ENCODE results near the gene RAB41. TPM values are rescaled to one million over a fixed set of nuclear protein-coding genes. Genes with fewer than 3 reads are reported as not detected.
A peak's percentile ranks its signal among the peaks of the same experiment; 100 is the strongest.
"Not testable (repeated sequence)": the region's sequence is repeated elsewhere in the genome, so short reads cannot be mapped to it uniquely, and the experiment has no call there.

The RAB41 gene
- total RNA-seq, 1 donor from 2014 or later, result not detected

DNA sequence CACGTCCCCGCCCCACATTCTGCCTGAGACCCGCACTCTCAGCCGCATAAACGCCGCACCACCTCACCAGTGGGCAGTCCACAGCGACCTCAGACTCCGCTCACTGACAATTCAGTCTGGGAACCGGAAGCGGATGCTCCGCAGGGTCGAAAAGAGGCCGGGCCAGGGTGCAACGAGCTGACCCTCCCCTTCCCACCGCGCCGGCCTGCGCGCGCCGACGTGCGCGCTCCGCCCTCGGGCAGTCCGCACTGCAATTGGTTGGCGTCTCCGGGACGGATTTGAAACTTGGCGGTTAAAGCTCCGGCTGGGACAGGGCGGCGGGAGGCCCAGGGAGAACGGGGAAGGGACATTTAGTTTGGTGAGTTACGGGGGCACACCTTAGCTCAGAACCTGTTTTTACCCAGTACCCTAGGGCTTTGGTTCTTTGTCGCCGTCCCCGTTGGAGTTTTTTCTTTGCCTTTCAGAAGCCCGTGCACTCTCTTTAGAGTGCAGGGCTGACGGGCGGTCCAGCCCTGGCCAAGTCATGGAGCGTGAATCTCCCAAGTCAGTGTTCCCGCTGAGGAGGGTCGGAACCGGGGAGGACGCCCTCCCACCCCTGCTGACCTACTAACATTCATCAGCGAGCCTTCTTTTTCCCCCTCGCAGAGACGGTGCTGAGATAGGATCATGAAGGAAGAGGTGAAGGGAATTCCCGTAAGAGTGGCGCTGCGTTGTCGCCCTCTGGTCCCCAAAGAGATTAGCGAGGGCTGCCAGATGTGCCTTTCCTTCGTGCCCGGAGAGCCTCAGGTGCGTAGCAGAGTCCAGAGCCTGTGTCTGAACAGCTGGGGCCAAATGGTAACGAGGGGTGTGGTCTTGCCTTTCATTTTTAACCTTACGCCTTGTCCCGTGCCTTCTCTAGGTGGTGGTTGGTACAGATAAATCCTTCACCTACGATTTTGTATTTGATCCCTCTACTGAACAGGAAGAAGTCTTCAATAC lies 8.1 kb downstream of the RAB41 start, which contains the start of the genes KIF4A and PDZD11:
TSS of gene KIF4A (plus strand) at position 312 of the 978 bp plus-strand sequence. CDS start at position 667, 355 bp downstream.
TSS of gene PDZD11 (minus strand) at position 135 of the 978 bp plus-strand sequence. CDS start 586 bp downstream, outside the sequence.
- peak; percentile 24 for DNase-seq (ENCODE audit: low read depth, low spot score)

- DNase-seq (ENCODE audit: low read depth, low spot score), result no peak
Observed at GRCh38 chrX:70292788-70293187, 10.8 kb downstream of the RAB41 start.

GRCh38 chrX:70293621-70294020 lies 11.6 kb downstream of the RAB41 start:
- DNase-seq (ENCODE audit: low read depth, low spot score), result no peak

DNA sequence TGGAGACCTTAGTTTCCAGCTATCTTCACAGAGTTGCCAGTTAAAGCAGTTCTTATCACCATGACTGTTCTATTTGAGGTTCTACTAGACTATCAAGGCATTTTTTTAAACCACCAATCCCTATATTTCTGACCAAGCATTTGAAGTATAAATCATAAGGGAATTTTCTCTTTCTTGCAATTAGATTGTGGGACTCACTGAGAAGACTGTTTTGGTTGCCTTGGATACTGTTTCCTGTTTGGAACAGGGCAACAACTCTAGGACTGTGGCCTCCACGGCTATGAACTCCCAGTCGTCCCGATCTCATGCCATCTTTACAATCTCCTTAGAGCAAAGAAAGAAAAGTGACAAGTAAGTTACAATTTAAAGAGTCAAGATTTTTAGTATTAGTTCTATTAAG lies 19.7 kb downstream of the RAB41 start:
- peak; percentile 50 for DNase-seq (ENCODE audit: low read depth, low spot score)

DNA sequence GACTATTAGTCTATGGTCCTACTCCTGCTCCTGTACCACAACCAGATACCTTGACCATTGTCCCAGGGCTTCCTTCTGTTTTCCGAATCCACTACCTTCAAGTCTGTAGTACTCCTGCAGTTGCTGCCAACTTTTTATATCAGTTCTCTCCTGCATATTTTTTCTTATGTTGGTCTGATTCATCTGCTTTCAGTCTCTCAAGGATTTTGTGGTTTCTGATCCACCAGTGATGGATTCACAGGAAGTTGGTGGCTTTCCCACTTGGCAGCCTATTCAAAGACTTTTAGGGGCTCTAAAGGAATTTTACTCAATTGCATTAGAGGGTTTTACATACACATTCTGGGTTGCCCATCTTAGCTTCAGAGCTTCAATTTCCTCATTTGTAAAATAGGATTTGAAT lies 31.5 kb downstream of the RAB41 start:
- DNase-seq (ENCODE audit: low read depth, low spot score), result no peak

- DNase-seq (ENCODE audit: low read depth, low spot score), result no peak
Observed at GRCh38 chrX:70322784-70323183, 40.8 kb downstream of the RAB41 start.

DNA sequence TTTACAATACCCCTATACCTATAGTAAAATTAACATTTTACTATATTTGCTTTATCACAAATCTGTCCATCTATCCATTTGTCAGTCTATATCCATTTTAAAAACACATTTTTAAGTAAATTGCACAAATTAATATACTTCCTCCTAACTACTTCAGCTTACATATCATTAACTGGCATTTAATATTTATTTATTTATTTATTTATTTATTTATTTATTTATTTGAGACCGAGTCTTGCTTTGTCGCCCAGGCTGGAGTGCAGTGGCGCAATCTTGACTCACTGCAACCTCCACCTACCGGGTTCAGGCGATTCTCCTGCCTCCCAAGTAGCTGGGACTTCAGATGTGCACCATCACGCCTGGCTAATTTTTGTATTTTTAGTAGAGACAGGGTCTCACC lies 41.7 kb downstream of the RAB41 start:
- DNase-seq (ENCODE audit: low read depth, low spot score), result not testable (repeated sequence)

DNA sequence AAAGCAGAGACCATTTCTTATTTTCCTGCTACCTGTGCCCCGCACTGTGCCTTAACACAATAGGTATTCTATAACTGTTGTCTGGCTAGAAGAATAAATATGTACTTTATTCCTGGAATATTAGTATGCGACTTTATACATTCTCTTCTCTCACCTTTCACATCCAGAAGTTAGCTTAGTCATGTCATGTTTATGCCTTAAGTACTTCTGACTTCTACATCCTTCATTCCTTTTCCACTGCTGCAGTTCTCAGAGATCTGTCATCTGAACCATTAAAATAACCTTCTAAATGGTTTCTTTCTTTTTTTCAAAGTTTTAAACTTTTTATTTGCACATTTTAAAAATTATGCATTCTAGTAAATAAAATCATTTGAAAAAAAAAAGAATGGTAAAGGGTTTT lies 42.4 kb downstream of the RAB41 start:
- no peak for DNase-seq (ENCODE audit: low read depth, low spot score)

- no peak for DNase-seq (ENCODE audit: low read depth, low spot score)
Observed at GRCh38 chrX:70331161-70331560, 49.2 kb downstream of the RAB41 start.

DNA sequence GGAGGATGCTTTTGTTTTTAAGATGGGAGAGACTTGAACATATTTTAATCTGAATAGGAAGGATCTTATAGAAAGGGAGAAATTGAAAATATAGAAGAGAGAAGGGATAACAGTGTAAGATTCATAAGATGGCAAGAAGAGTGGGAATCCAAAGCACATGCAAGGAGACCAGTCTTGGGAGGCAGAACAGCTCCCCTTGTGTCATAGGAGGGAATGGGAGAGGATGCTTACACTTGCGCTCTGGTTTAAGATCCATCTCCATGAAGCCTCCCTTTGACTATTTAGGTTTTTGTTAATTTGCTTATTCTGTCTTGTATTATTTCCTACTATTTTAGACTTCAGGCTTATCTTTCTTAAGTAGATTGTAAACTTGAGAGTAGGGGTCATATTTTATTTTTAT lies 50.6 kb downstream of the RAB41 start:
- DNase-seq (ENCODE audit: low read depth, low spot score), result no peak

Other genes with a start within 250 kb of the RAB41 start
- gene AWAT2, start 232.2 kb upstream of the RAB41 start, total RNA-seq, result 0.07 and 0.18 TPM in 2 replicates
- not detected in 2 replicates for gene OTUD6A, start 219.7 kb upstream of the RAB41 start, total RNA-seq
- 73.3 and 83.7 TPM in 2 replicates for gene IGBP1, start 148.7 kb upstream of the RAB41 start, total RNA-seq
- gene DGAT2L6, start 104.7 kb upstream of the RAB41 start, total RNA-seq, result not detected in 2 replicates
- not detected in 2 replicates for gene AWAT1, start 47.5 kb upstream of the RAB41 start, total RNA-seq
- not detected in 2 replicates for gene P2RY4, start 22.0 kb upstream of the RAB41 start, total RNA-seq
- not detected in 2 replicates for gene ARR3, start 13.8 kb upstream of the RAB41 start, total RNA-seq
- gene PDZD11, start 7.8 kb downstream of the RAB41 start, total RNA-seq, result 33.9 and 37.7 TPM in 2 replicates
- gene KIF4A, start 7.9 kb downstream of the RAB41 start, total RNA-seq, result 13.9 and 26.9 TPM in 2 replicates
- 0.07 TPM in 1 of 2 replicates, not detected in the other for gene GDPD2, start 141.1 kb downstream of the RAB41 start, total RNA-seq
- gene DLG3, start 162.7 kb downstream of the RAB41 start, total RNA-seq, result 3.0 and 4.2 TPM in 2 replicates